Tibial nerve (tissue), 4 donors: ENCODE measurements around the gene CYP27C1.

Experiments used
- EP300 ChIP-seq, 2 donors: sonication (generic); formaldehyde crosslinking; IDR thresholded peaks; one replicate each; pipeline ENCODE4 v1.6.1; 2017; ENCODE audit warnings: antibody characterized with exemption in 2 of 2, mild to moderate bottlenecking in 1 of 2
- POLR2A ChIP-seq, 2 donors: fragments of 450-650 bp; IDR thresholded peaks; one replicate each; pipeline ENCODE4 v1.6.1; 2017; ENCODE audit warnings: antibody characterized with exemption in 2 of 2, mild to moderate bottlenecking in 2 of 2, moderate library complexity in 2 of 2
- TF ChIP-seq, protein P1 (sequence below), 5 experiments: fragments of 200-600 bp in 3 of 5; fragments of 450-650 bp in 2 of 5; sonication (generic) in 3 of 5; IDR thresholded peaks; one replicate each; pipeline ENCODE4 v1.5.1; 2016 to 2019; ENCODE audit warnings: antibody characterized with exemption in 5 of 5, mild to moderate bottlenecking in 3 of 5, moderate library complexity in 2 of 5

GRCh38 chr2:127228102-127228501 lies 8.0 kb upstream of the CYP27C1 start:
- TF ChIP-seq, protein P1, sequence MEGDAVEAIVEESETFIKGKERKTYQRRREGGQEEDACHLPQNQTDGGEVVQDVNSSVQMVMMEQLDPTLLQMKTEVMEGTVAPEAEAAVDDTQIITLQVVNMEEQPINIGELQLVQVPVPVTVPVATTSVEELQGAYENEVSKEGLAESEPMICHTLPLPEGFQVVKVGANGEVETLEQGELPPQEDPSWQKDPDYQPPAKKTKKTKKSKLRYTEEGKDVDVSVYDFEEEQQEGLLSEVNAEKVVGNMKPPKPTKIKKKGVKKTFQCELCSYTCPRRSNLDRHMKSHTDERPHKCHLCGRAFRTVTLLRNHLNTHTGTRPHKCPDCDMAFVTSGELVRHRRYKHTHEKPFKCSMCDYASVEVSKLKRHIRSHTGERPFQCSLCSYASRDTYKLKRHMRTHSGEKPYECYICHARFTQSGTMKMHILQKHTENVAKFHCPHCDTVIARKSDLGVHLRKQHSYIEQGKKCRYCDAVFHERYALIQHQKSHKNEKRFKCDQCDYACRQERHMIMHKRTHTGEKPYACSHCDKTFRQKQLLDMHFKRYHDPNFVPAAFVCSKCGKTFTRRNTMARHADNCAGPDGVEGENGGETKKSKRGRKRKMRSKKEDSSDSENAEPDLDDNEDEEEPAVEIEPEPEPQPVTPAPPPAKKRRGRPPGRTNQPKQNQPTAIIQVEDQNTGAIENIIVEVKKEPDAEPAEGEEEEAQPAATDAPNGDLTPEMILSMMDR (IDR thresholded peaks at IDR 0.05) = no peak
- TF ChIP-seq POLR2A (IDR thresholded peaks at IDR 0.05) (no peak), EP300 (IDR thresholded peaks at IDR 0.05) (no peak)
